B cell (primary cell): ENCODE measurements around the gene ABCC10. TPM values are rescaled to one million over a fixed set of nuclear protein-coding genes. Genes with fewer than 3 reads are reported as not detected.
A peak's percentile ranks its signal among the peaks of the same experiment; 100 is the strongest.

Experiments used
- ATAC-seq: fragments of 200-7000 bp; cut with Tn5 transposase; one replicate; pipeline ENCODE4 v1.10.0; 2021; ENCODE audit warnings: low read depth, mild to moderate bottlenecking, moderate number of reproducible peaks, moderate library complexity
- CTCF ChIA-PET: fragments of 350-600 bp; sonication (Branson Sonifier 250); formaldehyde crosslinking; loops from one replicate; lab custom pipeline; 2021; ENCODE audit warnings: antibody characterized with exemption, inconsistent platforms; lab: Charles Lee
- POLR2A ChIA-PET: fragments of 350-600 bp; sonication (Branson Sonifier 250); formaldehyde crosslinking; loops from one replicate; lab custom pipeline; 2021; ENCODE audit warnings: antibody characterized with exemption; lab: Charles Lee
- DNase-seq: peaks from one replicate; pipeline ENCODE4 v3.0.0; 2013
- H2AFZ ChIP-seq: 2 replicates; pipeline ENCODE4 v1.6.1; 2012; ENCODE audit warnings: mild to moderate bottlenecking, low read depth, low read length; ENCODE audit not compliant: insufficient read depth, poor library complexity, severe bottlenecking
- H3K27ac ChIP-seq, 2 donors: 1 replicate in 1 of 2; 2 replicates in 1 of 2; pipeline ENCODE4 v1.5.1; 2012 to 2013; ENCODE audit warnings: low read length in 2 of 2, mild to moderate bottlenecking in 2 of 2, moderate library complexity in 1 of 2
- H3K27me3 ChIP-seq, 4 experiments: fragments of 200-600 bp in 1 of 4; sonication (generic) in 1 of 4; replicated peaks in 1 of 4; 1 replicate in 2 of 4; 2 replicates in 2 of 4; pipeline versions ENCODE4 v1.6.1 to v1.7.0; 2013 to 2016; ENCODE audit warnings: low read length in 3 of 4, mild to moderate bottlenecking in 2 of 4, mixed read lengths in 1 of 4, moderate library complexity in 1 of 4; ENCODE audit not compliant: insufficient read depth in 4 of 4, control insufficient read depth in 3 of 4; ENCODE audit errors: control extremely low read depth in 1 of 4
- H3K36me3 ChIP-seq, 2 experiments: replicated peaks in 1 of 2; 1 replicate in 1 of 2; 2 replicates in 1 of 2; pipeline versions ENCODE4 v1.6.1 to v1.7.1; 2013; ENCODE audit warnings: low read length in 1 of 2; ENCODE audit not compliant: insufficient read depth in 2 of 2, control insufficient read depth in 1 of 2; ENCODE audit errors: control extremely low read depth in 1 of 2, extremely low read depth in 1 of 2
- H3K4me1 ChIP-seq, 2 donors: fragments of 200-600 bp in 1 of 2; sonication (generic) in 1 of 2; 1 replicate in 1 of 2; 2 replicates in 1 of 2; pipeline versions ENCODE4 v1.5.1 to v1.6.1; 2013 to 2017; ENCODE audit warnings: low read length in 2 of 2; ENCODE audit not compliant: control insufficient read depth in 2 of 2, insufficient read depth in 2 of 2
- H3K4me2 ChIP-seq: replicated peaks from 2 replicates; pipeline ENCODE3; 2012; ENCODE audit warnings: mild to moderate bottlenecking, low read depth, low read length; ENCODE audit not compliant: poor library complexity, severe bottlenecking
- H3K4me3 ChIP-seq, 5 experiments: fragments of 200-600 bp in 1 of 5; sonication (generic) in 1 of 5; 1 replicate in 3 of 5; 2 replicates in 2 of 5; pipeline versions ENCODE4 v1.5.1 to v1.7.0; 2011 to 2016; ENCODE audit warnings: low read length in 4 of 5, mild to moderate bottlenecking in 4 of 5, low read depth in 2 of 5, control low read depth in 1 of 5, moderate library complexity in 1 of 5; ENCODE audit not compliant: insufficient read depth in 1 of 5; ENCODE audit errors: control extremely low read depth in 1 of 5, extremely low read depth in 1 of 5
- H3K79me2 ChIP-seq: fragments of 200-600 bp; sonication (generic); one replicate; pipeline ENCODE4 v1.6.0; 2016; ENCODE audit warnings: low read length; ENCODE audit not compliant: control insufficient read depth, insufficient read depth
- H3K9ac ChIP-seq: fragments of 200-600 bp; sonication (generic); 2 replicates; pipeline ENCODE4 v1.6.1; 2017; ENCODE audit warnings: mild to moderate bottlenecking, low read length, moderate library complexity
- H3K9me3 ChIP-seq, 3 donors: one replicate each; pipeline versions ENCODE4 v1.6.1 to v1.7.1; 2013; ENCODE audit warnings: low read length in 2 of 3; ENCODE audit not compliant: control insufficient read depth in 2 of 3, insufficient read depth in 1 of 3; ENCODE audit errors: control extremely low read depth in 1 of 3
- H4K20me1 ChIP-seq: 2 replicates; pipeline ENCODE4 v1.6.0; 2012; ENCODE audit warnings: mild to moderate bottlenecking, low read length; ENCODE audit not compliant: insufficient read depth, control insufficient read depth, poor library complexity, severe bottlenecking
- H3K27ac Mint-ChIP-seq: one replicate; pipeline ENCODE4 v1.8.0; 2021; ENCODE audit warnings: mixed read lengths
- H3K27me3 Mint-ChIP-seq: one replicate; pipeline ENCODE4 v1.8.0; 2021; ENCODE audit warnings: mixed read lengths
- H3K4me1 Mint-ChIP-seq: one replicate; pipeline ENCODE4 v1.8.0; 2021; ENCODE audit warnings: mixed read lengths
- H3K4me3 Mint-ChIP-seq: one replicate; pipeline ENCODE4 v1.8.0; 2021; ENCODE audit warnings: mixed read lengths
- H3K9me3 Mint-ChIP-seq: one replicate; pipeline ENCODE4 v1.8.0; 2022; ENCODE audit warnings: mixed read lengths; ENCODE audit not compliant: insufficient read depth
- CTCF ChIP-seq: fragments of 200-600 bp; IDR thresholded peaks from one replicate; pipeline ENCODE4 v1.8.0; 2022; ENCODE audit warnings: antibody characterized with exemption, mild to moderate bottlenecking
- EZH2 ChIP-seq: IDR thresholded peaks from 2 replicates; pipeline ENCODE4 v1.6.1; 2012; ENCODE audit warnings: borderline replicate concordance, low read depth, mild to moderate bottlenecking, moderate library complexity, low read length; ENCODE audit not compliant: insufficient read depth, poor library complexity, severe bottlenecking
- WGBS: methylation state at CpG from one replicate; pipeline ENCODE4 v1.1.5; 2013; ENCODE audit warnings: missing lambda C conversion rate; ENCODE audit not compliant: insufficient coverage; 5-methylcytosine and 5-hydroxymethylcytosine counted together
- intact Hi-C: fragments of 100-400 bp; cut with micrococcal nuclease; formaldehyde crosslinking; loops from one replicate; pipeline ENCODE4 v1.10.0; 2022
- polyA plus RNA-seq: library from polyadenylated mRNA; depleted of rRNA; stranded (reverse); fragments of >200 nt; gene quantifications from 2 replicates; pipeline ENCODE4 v1.2.3, GENCODE V29; 2012
- total RNA-seq, 2 donors: library from RNA; stranded (reverse); fragments of 120-200 nt in 1 of 2; gene quantifications; 1 replicate in 1 of 2; 2 replicates in 1 of 2; pipeline versions ENCODE4 v1.2.3 to v1.2.4, GENCODE V29; 2013 to 2022

ABCC10 gene
- total and polyA plus RNA-seq, 2 donors (not counting 1 experiment from before 2014, with no cell fraction given): 39.5 to 71.5 TPM

GRCh38 chr6:43393602-43394001, 33.7 kb upstream of the ABCC10 start:
- ChIA-PET CTCF (interaction anchor here (0.6 to 5.9 kb wide), 5 partner anchors 9 to 166 kb away, joined by 3 to 34 read pairs (median 4); partner anchors contain the start of gene CRIP3), POLR2A (no interaction called here)
- Histone ChIP-seq H4K20me1 (no peaks in the 10 kb centered on the region), H3K9ac (peak overlapping the region; percentile 49), H3K4me1 (peaks cover 28 to 30% of the 10 kb centered on the region in 2 donors), H3K4me2 (peak overlapping the region; percentile 79), H3K27ac (no peak overlapping the region), H2AFZ (peak overlapping the region; percentile 73), H3K4me3 (peak overlapping the region in 4 of 5 experiments; percentile 25 to 59 (median 37)), H3K79me2 (no peaks in the 10 kb centered on the region), H3K36me3 (no peaks in the 10 kb centered on the region), H3K27me3 (peaks cover 0 to 13% (median 7%) of the 10 kb centered on the region in 4 experiments), H3K9me3 (no peaks in the 10 kb centered on the region)
- H3K4me3 Mint-ChIP-seq: peak overlapping the region; percentile 76
- ATAC-seq (peak; percentile 57), DNase-seq (peak; percentile 60)
- H3K27me3 Mint-ChIP-seq: peaks cover 16% of the 10 kb centered on the region
- peak overlapping the region; percentile 8 for H3K27ac Mint-ChIP-seq
- TF ChIP-seq CTCF (no peak), EZH2 (no peak)
- WGBS: 0% methylated on average over 4 of the region's 5 CpGs
- peaks cover 34% of the 10 kb centered on the region for H3K4me1 Mint-ChIP-seq
- intact Hi-C loops: no loop called here
- H3K9me3 Mint-ChIP-seq: no peaks in the 10 kb centered on the region

GRCh38 chr6:43394982-43395381, 32.4 kb upstream of the ABCC10 start:
- H3K4me1 ChIP-seq: peaks cover 28 to 30% of the 10 kb centered on the region in 2 donors
- TF ChIP-seq EZH2 (no peak), CTCF (no peak)
- no peak for DNase-seq
- H3K27ac ChIP-seq: no peak overlapping the region
- Mint-ChIP-seq H3K4me1 (peaks cover 34% of the 10 kb centered on the region), H3K4me3 (no peak overlapping the region), H3K27ac (no peak overlapping the region), H3K9me3 (no peaks in the 10 kb centered on the region), H3K27me3 (peaks cover 12% of the 10 kb centered on the region)
- H4K20me1 ChIP-seq: no peaks in the 10 kb centered on the region
- H3K4me3 ChIP-seq: no peak overlapping the region
- H3K9me3 ChIP-seq: no peaks in the 10 kb centered on the region
- 100% methylated on average over 4 of the region's 4 CpGs for WGBS
- POLR2A ChIA-PET: interaction anchor here (0.7 kb wide), 2 partner anchors 60 to 81 kb away, joined by 5 to 7 read pairs; partner anchors contain the start of gene DLK2
- H3K79me2 ChIP-seq: no peaks in the 10 kb centered on the region
- H3K36me3 ChIP-seq: no peaks in the 10 kb centered on the region
- ATAC-seq: no peak
- no peak overlapping the region for H2AFZ ChIP-seq
- intact Hi-C loops: no loop called here
- H3K9ac ChIP-seq: no peak overlapping the region
- no peak overlapping the region for H3K4me2 ChIP-seq
- CTCF ChIA-PET: interaction anchor here (0.8 to 5.9 kb wide), 8 partner anchors 9 to 87 kb away, joined by 3 to 34 read pairs (median 4); partner anchors contain the start of gene CRIP3
- peaks cover 0 to 12% (median 2%) of the 10 kb centered on the region in 4 experiments for H3K27me3 ChIP-seq
